CD4-positive, alpha-beta T cell treated with Interferon alpha-2 for 1 hour (primary cell): ENCODE data around the gene TENT4B.

ENCODE experiments used
- DNase-seq, 2 donors: peaks; one replicate each; pipeline ENCODE4 v3.0.0-alpha.2; 2020 to 2022

The TENT4B gene

GRCh38 chr16:50198802-50199403, 45.8 kb downstream of the TENT4B start:
- no peak for DNase-seq

DNA sequence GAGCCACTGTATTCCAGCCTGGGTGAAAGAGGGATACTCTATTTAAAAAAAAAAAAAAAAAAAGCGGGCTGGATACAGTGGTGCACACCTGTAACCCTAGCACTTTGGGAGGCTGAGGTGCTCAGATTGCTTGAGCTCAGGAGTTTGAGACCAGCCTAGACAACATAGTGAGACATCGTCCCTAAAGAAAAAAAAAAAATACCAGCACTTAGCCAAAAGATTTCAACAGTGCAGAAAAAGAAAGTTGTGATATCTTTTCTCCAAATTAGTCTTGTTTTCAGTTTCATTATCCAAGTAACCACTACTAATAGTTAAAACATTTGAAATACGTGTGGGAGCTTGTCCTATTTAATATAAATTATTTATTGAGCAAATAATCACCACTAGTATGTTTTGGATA, 48.7 kb downstream of the TENT4B start:
- DNase-seq, result no peak

- no peak for DNase-seq
Observed at GRCh38 chr16:50202926-50203624, 50.0 kb downstream of the TENT4B start.

DNA sequence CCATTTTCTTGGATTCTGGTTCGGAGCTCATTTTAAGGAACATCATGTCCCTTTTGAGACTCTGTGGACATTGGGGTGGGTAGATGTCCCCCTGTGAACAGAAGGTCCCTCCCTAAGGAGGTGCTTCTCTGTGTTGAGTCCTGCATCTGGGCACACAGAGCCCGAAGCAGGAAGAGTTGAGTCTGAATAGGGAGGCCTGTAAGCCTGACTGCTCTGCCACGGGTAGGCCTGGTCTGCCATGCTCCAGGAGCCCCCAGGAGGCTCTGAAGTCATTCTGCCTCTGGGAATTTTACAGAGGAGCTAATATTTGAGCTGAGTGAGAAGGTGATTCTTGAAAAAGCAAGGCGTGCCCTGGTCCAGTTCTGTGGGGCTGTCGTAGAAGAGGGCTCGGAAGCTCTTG, 50.6 kb downstream of the TENT4B start:
- no peak for DNase-seq

- DNase-seq, result no peak
Observed at GRCh38 chr16:50204453-50205108, 51.5 kb downstream of the TENT4B start.

GRCh38 chr16:50207652-50208051, 54.5 kb downstream of the TENT4B start:
- DNase-seq, result no peak

DNA sequence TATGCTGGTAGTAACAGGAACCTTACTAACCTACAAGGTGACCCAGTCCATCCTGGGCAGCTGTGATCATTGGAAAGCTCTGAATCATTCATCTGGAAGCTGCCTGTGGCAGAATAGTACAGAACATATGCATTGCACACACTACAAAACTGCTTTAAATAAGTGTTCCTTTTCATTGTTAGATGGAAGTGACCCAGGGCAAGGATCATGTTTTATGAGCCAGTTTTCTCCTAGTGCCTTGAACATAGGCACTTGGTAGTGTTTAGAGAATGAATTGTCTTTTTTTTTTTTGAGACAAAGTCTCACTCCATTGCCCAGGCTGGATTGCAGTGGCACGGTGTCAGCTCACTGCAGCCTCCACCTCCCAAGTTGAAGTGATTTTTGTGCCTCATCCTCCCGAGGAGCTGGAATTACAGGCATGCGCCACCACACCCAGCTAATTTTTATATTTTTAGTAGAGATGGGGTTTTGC, 55.4 kb downstream of the TENT4B start:
- DNase-seq, result no peak

GRCh38 chr16:50209546-50210265, 56.6 kb downstream of the TENT4B start:
- DNase-seq, result no peak

DNA sequence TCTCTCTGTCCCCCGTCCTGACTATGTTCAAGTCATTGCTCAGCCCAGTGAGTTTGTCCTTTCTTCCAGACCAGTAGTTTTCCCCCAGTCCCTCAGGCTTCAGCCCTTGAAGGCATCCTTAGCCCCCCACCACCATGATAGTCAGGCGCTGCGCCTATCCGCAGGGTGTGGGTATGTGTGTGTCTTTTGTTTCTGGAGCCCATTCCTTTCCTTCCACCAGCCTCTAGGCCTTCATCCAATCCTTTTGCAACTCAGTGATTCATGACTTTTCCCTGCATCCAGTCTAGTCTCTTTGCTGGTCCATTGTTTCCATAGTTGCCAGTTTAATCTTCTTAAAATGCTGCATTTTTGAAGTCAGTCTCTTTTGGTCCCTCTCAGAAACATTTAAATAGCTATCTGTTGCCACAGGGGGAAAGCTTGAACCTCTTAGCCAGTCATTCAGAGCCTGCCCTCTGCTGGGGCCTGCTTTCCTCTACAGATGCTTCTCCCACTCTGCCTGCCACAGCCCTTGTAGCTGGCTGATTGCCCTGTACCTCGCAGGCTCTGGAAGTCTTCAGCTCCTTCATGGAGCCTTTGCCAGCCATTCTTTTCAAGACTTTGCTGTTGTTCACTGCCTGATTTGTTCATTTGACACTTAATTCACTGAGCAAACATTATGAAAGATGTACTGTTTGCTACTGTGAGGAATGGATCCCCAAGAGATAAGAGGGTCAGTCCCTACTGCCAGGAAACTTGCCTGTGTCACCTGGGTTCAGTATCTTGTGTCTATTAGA, 57.3 kb downstream of the TENT4B start:
- DNase-seq, result peak; percentile 53 to 68

GRCh38 chr16:50213939-50214519, 60.9 kb downstream of the TENT4B start:
- peak in 1 of 2 donors; percentile 77 for DNase-seq

DNA sequence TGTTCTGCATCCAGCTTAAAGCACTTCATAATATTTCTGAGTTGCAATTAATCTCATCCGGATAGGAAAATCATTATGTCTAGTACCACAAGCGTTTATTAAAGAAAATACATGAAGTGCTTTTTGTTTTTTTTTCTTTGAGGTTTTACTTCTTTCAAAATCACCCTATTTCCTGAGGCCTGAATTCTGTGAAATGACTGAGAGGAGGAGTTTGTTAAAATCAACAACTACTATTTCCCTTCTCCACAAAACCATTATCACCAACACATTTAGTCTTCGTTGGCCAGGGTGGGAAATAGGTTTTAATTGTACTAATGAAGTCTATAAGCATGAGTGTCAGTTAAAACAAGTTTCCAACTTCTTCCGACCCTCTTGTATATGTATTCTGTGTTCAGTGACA, 62.6 kb downstream of the TENT4B start:
- peak in 1 of 2 donors; percentile 13 for DNase-seq

- DNase-seq, result no peak
Observed at GRCh38 chr16:50216231-50216630, 63.1 kb downstream of the TENT4B start.

GRCh38 chr16:50219402-50219975, 66.4 kb downstream of the TENT4B start:
- no peak for DNase-seq

- no peak for DNase-seq
Observed at GRCh38 chr16:50224286-50224685, 71.2 kb downstream of the TENT4B start.

- DNase-seq, result no peak
Observed at GRCh38 chr16:50227120-50227519, 74.0 kb downstream of the TENT4B start.

DNA sequence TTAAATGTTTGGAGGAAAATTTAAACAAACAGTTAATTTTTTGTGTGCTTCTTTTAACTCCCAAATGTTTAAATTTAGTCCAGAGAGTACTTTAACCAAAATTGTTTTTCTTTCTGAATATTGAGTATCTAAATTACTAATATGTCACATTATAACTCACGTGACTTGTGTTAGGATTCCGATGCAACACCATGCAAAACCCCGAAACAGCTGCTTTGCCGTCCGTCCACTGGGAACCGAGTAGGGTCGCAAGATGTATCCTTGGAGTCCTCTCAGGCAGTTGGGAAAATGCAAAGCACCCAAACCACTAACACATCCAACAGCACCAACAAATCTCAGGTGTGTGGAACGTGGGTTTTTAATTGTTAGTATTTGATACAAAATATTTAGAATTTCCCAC, 74.6 kb downstream of the TENT4B start:
- DNase-seq, result no peak

GRCh38 chr16:50228364-50228868, 75.3 kb downstream of the TENT4B start:
- no peak for DNase-seq

- DNase-seq, result no peak
Observed at GRCh38 chr16:50229149-50229726, 76.1 kb downstream of the TENT4B start.

DNA sequence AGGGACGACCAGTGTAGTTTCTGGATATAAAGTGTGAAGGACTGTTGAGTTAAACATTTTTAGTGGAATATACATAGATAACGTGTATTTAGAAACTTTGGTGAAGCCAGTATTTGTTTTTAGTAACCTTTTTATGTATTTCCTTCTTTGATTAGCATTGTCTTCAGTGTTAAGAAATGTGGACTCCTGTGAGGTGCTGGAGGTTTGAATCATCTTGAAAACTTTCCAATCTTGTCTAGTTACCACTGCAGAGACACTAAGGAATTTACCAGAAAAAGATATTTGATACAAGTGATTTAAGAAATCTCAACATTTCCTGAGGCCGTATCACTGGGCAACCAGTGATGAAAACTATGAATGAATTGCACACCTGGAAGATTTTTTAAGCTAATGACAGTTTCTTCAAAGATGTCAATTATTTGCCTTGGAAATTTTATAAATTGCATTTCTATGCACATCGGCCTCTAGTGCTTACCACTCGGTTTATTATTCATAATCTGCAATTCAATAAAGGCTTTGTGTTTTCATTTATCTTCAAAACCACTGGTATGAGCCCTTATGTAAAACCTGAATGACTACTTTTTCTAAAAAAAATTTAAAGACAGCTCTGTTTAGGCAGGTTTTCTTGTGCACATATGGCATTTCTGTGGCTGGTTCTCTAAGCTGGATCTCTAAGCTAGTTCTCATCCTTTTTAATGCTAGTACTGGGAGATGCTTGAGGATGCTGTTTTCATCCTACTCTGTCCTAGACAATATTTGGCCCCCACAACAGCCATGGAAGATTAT, 81.9 kb downstream of the TENT4B start:
- no peak for DNase-seq

- DNase-seq, result no peak
Observed at GRCh38 chr16:50235581-50235980, 82.5 kb downstream of the TENT4B start.
